H1 (cell line): ENCODE measurements around the gene OLFML2A. TPM values are rescaled to one million over a fixed set of nuclear protein-coding genes. Genes with fewer than 3 reads are reported as not detected.

Experiments
- CTCF ChIA-PET: fragments of 300-600 bp; sonication (Branson Sonifier 250); formaldehyde crosslinking; loops from one replicate; lab custom pipeline; 2021; ENCODE audit not compliant: partially characterized antibody; lab: Charles Lee
- POLR2A ChIA-PET: fragments of 300-600 bp; sonication (Branson Sonifier 250); formaldehyde crosslinking; loops from one replicate; lab custom pipeline; 2021; ENCODE audit warnings: inconsistent platforms; ENCODE audit not compliant: partially characterized antibody; lab: Charles Lee
- DNase-seq, 2 experiments: peaks; one replicate each; pipeline versions ENCODE4 v3.0.0 to v3.0.0-alpha.2; 2010 to 2022; ENCODE audit warnings: low spot score in 2 of 2, low read depth in 1 of 2, mixed read lengths in 1 of 2
- FAIRE-seq: peaks from 2 replicates; lab custom pipeline; 2011; peaks lifted over from hg19 to GRCh38; lab: Jason Lieb, UNC
- H2AFZ ChIP-seq: 2 replicates; pipeline ENCODE4 v1.8.1; 2012; ENCODE audit warnings: low read length, inconsistent platforms
- H2AK5ac ChIP-seq: 2 replicates; pipeline ENCODE4 v1.6.1; 2013; ENCODE audit warnings: low read depth, low read length
- H2BK120ac ChIP-seq: replicated peaks from 2 replicates; pipeline ENCODE3; 2013; ENCODE audit warnings: low read depth, low read length, inconsistent platforms
- H2BK12ac ChIP-seq: 2 replicates; pipeline ENCODE4 v1.6.1; 2013; ENCODE audit warnings: low read depth, low read length
- H2BK15ac ChIP-seq: 2 replicates; pipeline ENCODE4 v1.6.1; 2013; ENCODE audit warnings: low read length
- H2BK20ac ChIP-seq: 2 replicates; pipeline ENCODE4 v1.6.1; 2013; ENCODE audit warnings: low read length
- H2BK5ac ChIP-seq: 2 replicates; pipeline ENCODE4 v1.6.1; 2013; ENCODE audit warnings: low read depth, low read length
- H3K14ac ChIP-seq: 2 replicates; pipeline ENCODE4 v1.6.1; 2013; ENCODE audit warnings: inconsistent platforms; ENCODE audit not compliant: insufficient read length
- H3K18ac ChIP-seq: 2 replicates; pipeline ENCODE4 v1.6.1; 2013; ENCODE audit warnings: low read length; ENCODE audit errors: extremely low read depth
- H3K23ac ChIP-seq: 2 replicates; pipeline ENCODE4 v1.6.1; 2013; ENCODE audit warnings: inconsistent platforms; ENCODE audit not compliant: insufficient read length
- H3K23me2 ChIP-seq: 2 replicates; pipeline ENCODE4 v1.6.1; 2013; ENCODE audit warnings: low read depth, low read length
- H3K27ac ChIP-seq: 2 replicates; pipeline ENCODE4 v1.6.1; 2011; ENCODE audit warnings: low read depth, low read length, inconsistent platforms
- H3K27me3 ChIP-seq, 4 experiments: replicated peaks in 1 of 4; 1 replicate in 1 of 4; 2 replicates in 3 of 4; pipeline versions ENCODE4 v1.6.1 to v1.8.1; 2011 to 2013; ENCODE audit warnings: low read length in 3 of 4, mild to moderate bottlenecking in 3 of 4, inconsistent platforms in 2 of 4, mixed read lengths in 2 of 4, moderate library complexity in 1 of 4; ENCODE audit not compliant: control insufficient read depth in 3 of 4, insufficient read depth in 3 of 4; ENCODE audit errors: extremely low read depth in 1 of 4
- H3K36me3 ChIP-seq, 4 experiments: 2 replicates each; pipeline versions ENCODE4 v1.6.1 to v1.8.1; 2011 to 2013; ENCODE audit warnings: mild to moderate bottlenecking in 4 of 4, low read length in 3 of 4, moderate library complexity in 2 of 4, control low read depth in 1 of 4, inconsistent platforms in 1 of 4; ENCODE audit not compliant: insufficient read depth in 4 of 4, control insufficient read depth in 2 of 4
- H3K4ac ChIP-seq: replicated peaks from 2 replicates; pipeline ENCODE3; 2013; ENCODE audit warnings: low read length, low read depth, mixed read lengths, inconsistent platforms; ENCODE audit not compliant: insufficient read length
- H3K4me1 ChIP-seq, 4 experiments: replicated peaks in 1 of 4; 1 replicate in 1 of 4; 2 replicates in 3 of 4; pipeline versions ENCODE4 v1.6.1 to v1.8.1; 2011 to 2013; ENCODE audit warnings: low read length in 3 of 4, inconsistent platforms in 2 of 4, mixed read lengths in 1 of 4; ENCODE audit not compliant: insufficient read depth in 4 of 4, control insufficient read depth in 3 of 4
- H3K4me2 ChIP-seq, 2 experiments: 2 replicates each; pipeline versions ENCODE4 v1.6.1 to v1.8.1; 2011 to 2013; ENCODE audit warnings: low read depth in 2 of 2, low read length in 2 of 2, control low read depth in 1 of 2, inconsistent platforms in 1 of 2, mild to moderate bottlenecking in 1 of 2; ENCODE audit not compliant: insufficient read depth in 1 of 2
- H3K4me3 ChIP-seq, 4 experiments: fragments of 200-600, 300-600 bp in 1 of 4; sonication (generic), shearing (Covaris generic), sonication (Bioruptor Twin) in 1 of 4; 2 replicates each; pipeline versions ENCODE4 v1.5.1 to v1.8.1; 2011 to 2016; ENCODE audit warnings: low read length in 4 of 4, low read depth in 3 of 4, control low read depth in 2 of 4, inconsistent platforms in 2 of 4, mild to moderate bottlenecking in 2 of 4, mixed read lengths in 1 of 4, moderate library complexity in 1 of 4; ENCODE audit not compliant: insufficient read depth in 2 of 4; ENCODE audit errors: extremely low read depth in 1 of 4
- H3K56ac ChIP-seq: replicated peaks from 2 replicates; pipeline ENCODE3; 2013; ENCODE audit warnings: low read depth, mild to moderate bottlenecking, mixed read lengths, low read length, inconsistent platforms; ENCODE audit not compliant: insufficient read length
- H3K79me1 ChIP-seq: 2 replicates; pipeline ENCODE4 v1.6.1; 2013; ENCODE audit warnings: low read depth, low read length, control low read depth
- H3K79me2 ChIP-seq, 2 experiments: 2 replicates each; pipeline versions ENCODE4 v1.6.1 to v1.8.1; 2012 to 2013; ENCODE audit warnings: low read length in 2 of 2, mild to moderate bottlenecking in 2 of 2, inconsistent platforms in 1 of 2; ENCODE audit not compliant: insufficient read depth in 2 of 2, control insufficient read depth in 1 of 2
- H3K9ac ChIP-seq, 4 experiments: replicated peaks in 1 of 4; 1 replicate in 1 of 4; 2 replicates in 3 of 4; pipeline versions ENCODE4 v1.6.1 to v1.8.1; 2011 to 2013; ENCODE audit warnings: low read depth in 3 of 4, low read length in 3 of 4, control low read depth in 2 of 4, mild to moderate bottlenecking in 2 of 4, moderate library complexity in 2 of 4, inconsistent platforms in 1 of 4; ENCODE audit errors: extremely low read depth in 1 of 4
- H3K9me3 ChIP-seq, 2 experiments: 2 replicates each; pipeline versions ENCODE4 v1.6.1 to v1.8.1; 2012 to 2013; ENCODE audit warnings: mild to moderate bottlenecking in 2 of 2, moderate library complexity in 2 of 2, control low read depth in 1 of 2, inconsistent platforms in 1 of 2, low read depth in 1 of 2, low read length in 1 of 2, mixed read lengths in 1 of 2; ENCODE audit not compliant: insufficient read depth in 2 of 2
- H4K20me1 ChIP-seq, 2 experiments: replicated peaks in 1 of 2; 2 replicates each; pipeline versions ENCODE3 to v1.8.1; 2011 to 2013; ENCODE audit warnings: inconsistent platforms in 2 of 2, low read length in 2 of 2, mild to moderate bottlenecking in 1 of 2; ENCODE audit not compliant: insufficient read depth in 2 of 2, control insufficient read depth in 1 of 2
- H4K5ac ChIP-seq: 2 replicates; pipeline ENCODE4 v1.6.1; 2013; ENCODE audit warnings: low read length, low read depth, mixed read lengths, inconsistent platforms; ENCODE audit not compliant: insufficient read length
- H4K8ac ChIP-seq: 2 replicates; pipeline ENCODE4 v1.8.0; 2013; ENCODE audit warnings: mild to moderate bottlenecking, moderate library complexity, low read length, inconsistent platforms; ENCODE audit not compliant: insufficient read depth; ENCODE audit errors: extremely low read depth
- H4K91ac ChIP-seq: replicated peaks from 2 replicates; pipeline ENCODE3; 2013; ENCODE audit warnings: low read length, mixed read lengths, inconsistent platforms; ENCODE audit not compliant: insufficient read length
- ATF3 ChIP-seq: IDR thresholded peaks from 2 replicates; pipeline ENCODE4 v1.6.1; 2011; ENCODE audit warnings: low read depth, mild to moderate bottlenecking, low read length; ENCODE audit not compliant: insufficient read depth
- CBX5 ChIP-seq: fragments of 300-800, 300-1000 bp; sonication (generic); IDR thresholded peaks from 2 replicates; pipeline ENCODE4 v1.7.1; 2016; ENCODE audit warnings: antibody characterized with exemption, low read length, low read depth
- RXRA ChIP-seq: IDR thresholded peaks from 2 replicates; pipeline ENCODE4 v1.6.1; 2011; ENCODE audit warnings: low read depth, mild to moderate bottlenecking, low read length, moderate library complexity; ENCODE audit not compliant: insufficient read depth
- SIN3A ChIP-seq, 2 experiments: IDR thresholded peaks in 1 of 2; conservative IDR thresholded peaks in 1 of 2; 2 replicates each; pipeline ENCODE4 v1.6.1; 2011 to 2012; ENCODE audit warnings: low read length in 2 of 2, improper control_type of control experiment in 1 of 2, low read depth in 1 of 2, mild to moderate bottlenecking in 1 of 2
- SP2 ChIP-seq: IDR thresholded peaks from 2 replicates; pipeline ENCODE4 v1.6.1; 2012; ENCODE audit warnings: mild to moderate bottlenecking, low read length, inconsistent platforms
- SP4 ChIP-seq: IDR thresholded peaks from 2 replicates; pipeline ENCODE4 v1.6.1; 2012; ENCODE audit warnings: low read length, inconsistent platforms
- SRF ChIP-seq: IDR thresholded peaks from 2 replicates; pipeline ENCODE4 v1.6.1; 2011; ENCODE audit warnings: mild to moderate bottlenecking, low read depth, low read length, moderate library complexity
- WGBS, 2 experiments: shearing (Covaris generic) in 1 of 2; methylation state at CpG; one replicate each; pipeline versions ENCODE4 v1.1.6 to v1.1.7; 2013 to 2015; ENCODE audit warnings: low lambda C conversion rate in 2 of 2, mixed read lengths in 2 of 2, inconsistent platforms in 1 of 2, low coverage in 1 of 2, missing lambda C conversion rate in 1 of 2; ENCODE audit not compliant: insufficient replicate concordance in 2 of 2, insufficient coverage in 1 of 2, insufficient read length in 1 of 2; ENCODE audit errors: extremely low coverage in 1 of 2, missing lambda C conversion rate in 1 of 2; 5-methylcytosine and 5-hydroxymethylcytosine counted together
- long read RNA-seq, 2 experiments: library from RNA in 1 of 2; library from capped mRNA in 1 of 2; stranded (forward); transcript quantifications; one replicate each; pipeline ENCODE4 v2.0.0, GENCODE V29; 2021; ENCODE audit warnings: inconsistent platforms in 1 of 2
- polyA minus RNA-seq, 3 experiments: library from RNA; depleted of rRNA, polyadenylated mRNA; stranded (reverse); fragments of >200 nt; gene quantifications; 1 replicate in 2 of 3; 2 replicates in 1 of 3; pipeline ENCODE4 v1.2.3, GENCODE V29; 2011
- polyA plus RNA-seq, 7 experiments: library from polyadenylated mRNA; depleted of rRNA in 3 of 7; stranded (reverse) in 5 of 7; unstranded in 2 of 7; fragments of >200 nt in 5 of 7; fragments of 200-250 nt in 2 of 7; gene quantifications; 1 replicate in 5 of 7; 2 replicates in 1 of 7; 4 replicates in 1 of 7; pipeline versions ENCODE4 v1.2.1 to v1.2.3, GENCODE V29; 2011 to 2013; ENCODE audit warnings: missing spikeins in 2 of 7, mixed read lengths in 2 of 7
- total RNA-seq: library from RNA; stranded (reverse); fragmentation: NEBNext Ultra II Directional; extraction: Animal tissue kit (Norgen Biotek cat#: 25700); gene quantifications from 2 replicates; pipeline ENCODE4 v1.2.1, GENCODE V29; 2021

The OLFML2A gene
- 11.4 and 11.5 TPM in 2 replicates for total RNA-seq
- polyA plus RNA-seq (2011; rRNA removed): 7.8 and 8.7 TPM in 2 replicates
- 4.7 TPM for polyA plus RNA-seq (2011; cell fraction: cytosol; rRNA removed)
- polyA plus RNA-seq (2011; cell fraction: nucleus; rRNA removed): 5.7 TPM
- polyA plus RNA-seq (2012, experiment 1 of 2): 5.8 to 9.0 TPM (median 7.0 TPM) in 4 replicates
- 6.6 TPM for polyA plus RNA-seq (2012, experiment 2 of 2)
- polyA plus RNA-seq (2013, experiment 1 of 2): 15.9 TPM
- 14.8 TPM for polyA plus RNA-seq (2013, experiment 2 of 2)
- polyA minus RNA-seq (2011; rRNA and poly(A)+ RNA removed): 5.5 and 6.7 TPM in 2 replicates
- 14.4 TPM for polyA minus RNA-seq (2011; cell fraction: cytosol; rRNA and poly(A)+ RNA removed)
- polyA minus RNA-seq (2011; cell fraction: nucleus; rRNA and poly(A)+ RNA removed): 5.1 TPM
- long read RNA-seq, experiment 1, partial matches to known transcripts: 1 of 4 reads
- long read RNA-seq, experiment 1, other reads (novel, unspliced or antisense): 3 of 4 reads
- long read RNA-seq, experiment 2, partial matches to known transcripts: 0 of 1 reads
- long read RNA-seq, experiment 2, other reads (novel, unspliced or antisense): 1 of 1 reads

GRCh38 chr9:124776954-124777648, at the start of gene OLFML2A:
Gene OLFML2A, plus strand, starts transcription at chr9:124777133. Its CDS starts 138 bp downstream, at chr9:124777271.
- Histone ChIP-seq H3K4me2 (peak within 1 kb of the TSS; percentile 65 to 76), H3K79me1 (no peaks in the 10 kb centered on the region), H2BK20ac (peak within 1 kb of the TSS; percentile 67; the same call in 1 of the 2 replicates), H3K36me3 (no peaks in the 10 kb centered on the region), H3K79me2 (no peaks in the 10 kb centered on the region), H2AK5ac (no peak within 1 kb of the TSS), H4K5ac (no peak within 1 kb of the TSS), H4K8ac (peak within 1 kb of the TSS; percentile 83; the same call in 1 of the 2 replicates), H2BK120ac (no peak within 1 kb of the TSS), H3K4me3 (peak within 1 kb of the TSS; percentile 29 to 73 (median 52)), H3K27me3 (peaks cover 0 to 10% (median 6%) of the 10 kb centered on the region in 4 experiments; a peak in 6 of 7 replicates), H3K18ac (peak within 1 kb of the TSS; percentile 97), H2BK5ac (peak within 1 kb of the TSS; percentile 77; the same call in 1 of the 2 replicates), H3K14ac (no peak within 1 kb of the TSS), H4K91ac (peak within 1 kb of the TSS; percentile 41), H2BK15ac (peak within 1 kb of the TSS; percentile 46), H2BK12ac (peak within 1 kb of the TSS; percentile 80; the same call in 1 of the 2 replicates), H3K23ac (no peak within 1 kb of the TSS), H3K23me2 (peaks cover 6% of the 10 kb centered on the region; the same call in 1 of the 2 replicates), H3K56ac (no peak within 1 kb of the TSS), H2AFZ (peak within 1 kb of the TSS; percentile 94; the same call in 1 of the 2 replicates), H3K4me1 (peaks cover 12 to 22% (median 17%) of the 10 kb centered on the region in 4 experiments), H3K9me3 (no peaks in the 10 kb centered on the region), H4K20me1 (no peaks in the 10 kb centered on the region), H3K27ac (no peak within 1 kb of the TSS), H3K9ac (peak within 1 kb of the TSS in 2 of 4 experiments; percentile 34 to 50; a peak in 4 of 7 replicates), H3K4ac (no peak within 1 kb of the TSS)
- DNase-seq (peak in 1 of 2 experiments; percentile 83), FAIRE-seq (no peak)
- POLR2A ChIA-PET: interaction anchor here (0.6 to 13.5 kb wide), 11 partner anchors 11 to 320 kb away, joined by 3 to 396 read pairs (median 3); partner anchors contain the start of genes ARPC5L, RPL35 and WDR38
- CTCF ChIA-PET: interaction anchor here (0.6 to 17.6 kb wide), 22 partner anchors 8 to 425 kb away, joined by 3 to 1300 read pairs (median 4); partner anchors contain the start of genes ARPC5L, RPL35 and WDR38
- 2% methylated on average over 43 of the region's 87 CpGs; no CpG with 5 or more reads in 1 of the 2 experiments for WGBS, 2 experiments
- no peak for TF ChIP-seq CBX5
- TF ChIP-seq SRF: no peak
- 0 out of 4 replicates have a peak, but pooled peaks of 1 of the 2 experiments have one; percentile 26 for TF ChIP-seq SIN3A (conservative IDR thresholded peaks at IDR 0.05 in 1 of 2, IDR thresholded peaks at IDR 0.05 in 1 of 2; ENCODE audit: low read depth in 1 of 2, low read length in 2 of 2)
- TF ChIP-seq ATF3: no peak
- TF ChIP-seq RXRA: no peak
- no peak for TF ChIP-seq SP4
- TF ChIP-seq SP2: no peak
